H9 (cell line): ENCODE data around the gene ARHGAP25. TPM values are rescaled to one million over a fixed set of nuclear protein-coding genes. Genes with fewer than 3 reads are reported as not detected.

Source experiments
- DNase-seq: peaks from one replicate; pipeline ENCODE4 v3.0.0-alpha.2; 2017
- H2AFZ ChIP-seq: one replicate; pipeline ENCODE4 v1.6.1; 2013; ENCODE audit warnings: mild to moderate bottlenecking, low read length, control low read depth, moderate library complexity
- H2AK5ac ChIP-seq: 2 replicates; pipeline ENCODE4 v1.6.1; 2013; ENCODE audit warnings: low read length, control low read depth, mixed read lengths; ENCODE audit not compliant: insufficient read length
- H2BK120ac ChIP-seq: one replicate; pipeline ENCODE4 v1.6.1; 2013; ENCODE audit warnings: low read depth, mild to moderate bottlenecking, low read length, control low read depth, inconsistent platforms; ENCODE audit not compliant: poor library complexity, severe bottlenecking
- H2BK12ac ChIP-seq: 2 replicates; pipeline ENCODE4 v1.6.1; 2013; ENCODE audit warnings: low read length, control low read depth, mixed read lengths, low read depth; ENCODE audit not compliant: insufficient read length
- H2BK15ac ChIP-seq: 2 replicates; pipeline ENCODE4 v1.6.1; 2013; ENCODE audit warnings: low read depth, low read length, control low read depth
- H2BK20ac ChIP-seq: one replicate; pipeline ENCODE4 v1.6.1; 2013; ENCODE audit warnings: low read depth, mild to moderate bottlenecking, low read length, control low read depth, inconsistent platforms; ENCODE audit not compliant: poor library complexity, severe bottlenecking
- H2BK5ac ChIP-seq: 2 replicates; pipeline ENCODE4 v1.6.1; 2013; ENCODE audit warnings: low read length, control low read depth, mixed read lengths; ENCODE audit not compliant: insufficient read length
- H3K14ac ChIP-seq: 2 replicates; pipeline ENCODE4 v1.6.1; 2013; ENCODE audit warnings: low read length, control low read depth; ENCODE audit not compliant: insufficient read depth
- H3K18ac ChIP-seq: 2 replicates; pipeline ENCODE4 v1.6.1; 2013; ENCODE audit warnings: low read depth, mild to moderate bottlenecking, mixed read lengths, low read length, control low read depth; ENCODE audit not compliant: insufficient read length
- H3K23ac ChIP-seq: 2 replicates; pipeline ENCODE4 v1.6.1; 2013; ENCODE audit warnings: low read length, control low read depth, mixed read lengths, low read depth; ENCODE audit not compliant: insufficient read length
- H3K23me2 ChIP-seq: 2 replicates; pipeline ENCODE4 v1.6.1; 2013; ENCODE audit warnings: low read depth, mild to moderate bottlenecking, mixed read lengths, low read length, control low read depth; ENCODE audit not compliant: insufficient read length, poor library complexity, severe bottlenecking
- H3K27ac ChIP-seq: 2 replicates; pipeline ENCODE4 v1.5.1; 2013; ENCODE audit warnings: low read length, control low read depth, mixed read lengths, low read depth; ENCODE audit not compliant: insufficient read length
- H3K27me3 ChIP-seq: 2 replicates; pipeline ENCODE4 v1.6.1; 2013; ENCODE audit warnings: low read length, control low read depth, inconsistent platforms; ENCODE audit not compliant: insufficient read depth
- H3K4ac ChIP-seq: 2 replicates; pipeline ENCODE4 v1.6.1; 2013; ENCODE audit warnings: low read depth, mild to moderate bottlenecking, control low read depth, inconsistent platforms, low read length, moderate library complexity
- H3K4me1 ChIP-seq: 2 replicates; pipeline ENCODE4 v1.6.1; 2013; ENCODE audit warnings: low read length, control low read depth, inconsistent platforms; ENCODE audit not compliant: insufficient read depth
- H3K4me2 ChIP-seq: 2 replicates; pipeline ENCODE4 v1.6.1; 2013; ENCODE audit warnings: low read length, control low read depth, mixed read lengths; ENCODE audit not compliant: insufficient read length, insufficient read depth
- H3K56ac ChIP-seq: 2 replicates; pipeline ENCODE4 v1.6.1; 2013; ENCODE audit warnings: low read depth, mild to moderate bottlenecking, mixed read lengths, low read length, control low read depth; ENCODE audit not compliant: insufficient read length
- H3K79me1 ChIP-seq: 2 replicates; pipeline ENCODE4 v1.6.1; 2013; ENCODE audit warnings: low read depth, mild to moderate bottlenecking, moderate library complexity, low read length, control low read depth, inconsistent platforms; ENCODE audit not compliant: insufficient read depth, poor library complexity, severe bottlenecking
- H3K79me2 ChIP-seq: 2 replicates; pipeline ENCODE4 v1.6.1; 2013; ENCODE audit warnings: low read length, control low read depth, inconsistent platforms; ENCODE audit not compliant: insufficient read depth
- H3K9ac ChIP-seq: 2 replicates; pipeline ENCODE4 v1.6.1; 2013; ENCODE audit warnings: low read length, control low read depth, mixed read lengths; ENCODE audit not compliant: insufficient read length; ENCODE audit errors: extremely low read depth
- H3K9me3 ChIP-seq: one replicate; pipeline ENCODE4 v1.6.1; 2013; ENCODE audit warnings: low read depth, low read length, inconsistent platforms; ENCODE audit not compliant: control insufficient read depth
- H3T11ph ChIP-seq: one replicate; pipeline ENCODE4 v1.6.1; 2013; ENCODE audit warnings: mild to moderate bottlenecking, low read length, control low read depth, inconsistent platforms
- H4K20me1 ChIP-seq: one replicate; pipeline ENCODE4 v1.6.1; 2013; ENCODE audit not compliant: control insufficient read depth, insufficient read length, insufficient read depth
- H4K5ac ChIP-seq: 2 replicates; pipeline ENCODE4 v1.6.1; 2013; ENCODE audit warnings: low read depth, mild to moderate bottlenecking, mixed read lengths, low read length, control low read depth; ENCODE audit not compliant: insufficient read length
- H4K8ac ChIP-seq: replicated peaks from 2 replicates; pipeline ENCODE4 v1.6.1; 2013; ENCODE audit warnings: low read length, control low read depth, mixed read lengths, low read depth; ENCODE audit not compliant: insufficient read length
- H4K91ac ChIP-seq: 2 replicates; pipeline ENCODE4 v1.6.1; 2013; ENCODE audit warnings: low read depth, mild to moderate bottlenecking, moderate library complexity, mixed read lengths, low read length, control low read depth; ENCODE audit not compliant: insufficient read length
- H3K27ac Mint-ChIP-seq, 3 experiments: 2 replicates in 2 of 3; 3 replicates in 1 of 3; pipeline ENCODE4 v1.8.0; 2020 to 2021; ENCODE audit warnings: mixed read lengths in 3 of 3, mild to moderate bottlenecking in 1 of 3, moderate library complexity in 1 of 3
- H3K27me3 Mint-ChIP-seq: 2 replicates; pipeline ENCODE4 v1.8.0; 2021; ENCODE audit warnings: low read depth, mild to moderate bottlenecking, moderate library complexity, mixed read lengths
- H3K36me3 Mint-ChIP-seq, 3 experiments: 2 replicates in 2 of 3; 3 replicates in 1 of 3; pipeline ENCODE4 v1.8.0; 2020 to 2021; ENCODE audit warnings: low read depth in 3 of 3, mixed read lengths in 3 of 3; ENCODE audit not compliant: insufficient read depth in 1 of 3
- H3K4me1 Mint-ChIP-seq, 2 experiments: 2 replicates each; pipeline ENCODE4 v1.8.0; 2020; ENCODE audit warnings: mixed read lengths in 2 of 2
- H3K4me3 Mint-ChIP-seq, 2 experiments: 2 replicates in 1 of 2; 3 replicates in 1 of 2; pipeline ENCODE4 v1.8.0; 2020 to 2021; ENCODE audit warnings: mild to moderate bottlenecking in 2 of 2, mixed read lengths in 2 of 2, moderate library complexity in 1 of 2
- H3K9me3 Mint-ChIP-seq, 2 experiments: 2 replicates in 1 of 2; 3 replicates in 1 of 2; pipeline ENCODE4 v1.8.0; 2020; ENCODE audit warnings: mild to moderate bottlenecking in 2 of 2, mixed read lengths in 2 of 2, moderate library complexity in 1 of 2
- CTCF ChIP-seq: fragments of 200-600 bp; sonication (generic); conservative IDR thresholded peaks from 3 replicates; pipeline ENCODE4 v1.8.0; 2021; ENCODE audit warnings: antibody characterized with exemption, mild to moderate bottlenecking
- WGBS: extraction: QIAGEN DNeasy Blood & Tissue Kit; methylation state at CpG from one replicate; pipeline ENCODE4 v1.1.7; 2013; ENCODE audit warnings: missing lambda C conversion rate, low lambda C conversion rate, mixed read lengths; ENCODE audit not compliant: insufficient read length; ENCODE audit errors: extremely low coverage; 5-methylcytosine and 5-hydroxymethylcytosine counted together
- total RNA-seq: library from RNA; stranded (reverse); gene quantifications from 2 replicates; pipeline ENCODE4 v1.2.1, GENCODE V29; 2021

ARHGAP25 gene
- total RNA-seq, 1 experiment from 2014 or later, result 1.3 TPM

- no peak overlapping the region for H4K8ac ChIP-seq
- no peak overlapping the region for H2BK5ac ChIP-seq
- no peak overlapping the region for H3K27ac ChIP-seq
- Mint-ChIP-seq H3K4me3 (no peak overlapping the region), H3K9me3 (no peaks in the 10 kb centered on the region), H3K4me1 (peaks cover 3 to 22% of the 10 kb centered on the region in 2 experiments), H3K27me3 (no peaks in the 10 kb centered on the region), H3K27ac (no peak overlapping the region), H3K36me3 (no peaks in the 10 kb centered on the region; a peak in 1 of 7 replicates)
- H4K91ac ChIP-seq, result no peak overlapping the region
- no peak overlapping the region for H3K14ac ChIP-seq
- no peak overlapping the region for H2BK20ac ChIP-seq
- H3T11ph ChIP-seq, result no peak overlapping the region
- no peaks in the 10 kb centered on the region for H3K23me2 ChIP-seq
- H3K18ac ChIP-seq, result no peak overlapping the region
- no peaks in the 10 kb centered on the region for H3K79me2 ChIP-seq
- no peak overlapping the region for H3K23ac ChIP-seq
- no peak overlapping the region for H2AFZ ChIP-seq
- H3K9ac ChIP-seq, result no peak overlapping the region
- no peak overlapping the region for H2BK120ac ChIP-seq
- H3K79me1 ChIP-seq, result no peaks in the 10 kb centered on the region
- H4K5ac ChIP-seq, result no peak overlapping the region
- no peak overlapping the region for H3K4me2 ChIP-seq
- DNase-seq, result no peak
- H3K4ac ChIP-seq, result no peak overlapping the region
- H3K9me3 ChIP-seq, result no peaks in the 10 kb centered on the region
- H2BK12ac ChIP-seq, result no peak overlapping the region
- no peaks in the 10 kb centered on the region for H3K27me3 ChIP-seq
- no peak overlapping the region for H3K56ac ChIP-seq
- H2BK15ac ChIP-seq, result no peak overlapping the region
- H2AK5ac ChIP-seq, result no peak overlapping the region
- WGBS, result no CpG with 5 or more reads among the region's 3 CpGs
- no peaks in the 10 kb centered on the region for H4K20me1 ChIP-seq
- no peak for TF ChIP-seq CTCF
- H3K4me1 ChIP-seq, result no peaks in the 10 kb centered on the region
Measured at GRCh38 chr2:68738906-68739594, 4.4 kb downstream of the ARHGAP25 start.
